Psoas muscle (tissue), 8 donors: ENCODE measurements around the gene C4BPB. TPM values are rescaled to one million over a fixed set of nuclear protein-coding genes. Genes with fewer than 3 reads are reported as not detected.

Experiments used
- ATAC-seq, 4 donors: fragments of 200-7000 bp; cut with Tn5 transposase; one replicate each; pipeline ENCODE4 v1.9.1; 2020; ENCODE audit warnings: moderate library complexity in 3 of 4, mild to moderate bottlenecking in 2 of 4
- DNase-seq, 2 donors: peaks; one replicate each; pipeline ENCODE4 v3.0.0-alpha.2; 2020
- H3K27ac ChIP-seq: fragments of 200-600 bp; one replicate; pipeline ENCODE4 v1.8.0; 2022
- H3K27me3 ChIP-seq, 3 donors: fragments of 200-600 bp in 1 of 3; one replicate each; pipeline versions ENCODE4 v1.6.1 to v1.8.0; 2013 to 2022; ENCODE audit warnings: low read length in 2 of 3, mild to moderate bottlenecking in 2 of 3, moderate library complexity in 1 of 3; ENCODE audit not compliant: insufficient read depth in 3 of 3
- H3K36me3 ChIP-seq, 2 donors: fragments of 200-600 bp in 1 of 2; one replicate each; pipeline versions ENCODE4 v1.6.1 to v1.8.0; 2013 to 2022; ENCODE audit warnings: low read depth in 1 of 2, mild to moderate bottlenecking in 1 of 2, moderate library complexity in 1 of 2; ENCODE audit not compliant: insufficient read depth in 1 of 2
- H3K4me1 ChIP-seq: fragments of 200-600 bp; one replicate; pipeline ENCODE4 v1.8.0; 2022
- H3K4me3 ChIP-seq: fragments of 200-600 bp; one replicate; pipeline ENCODE4 v1.8.0; 2022; ENCODE audit warnings: mild to moderate bottlenecking
- H3K9me3 ChIP-seq: fragments of 200-600 bp; one replicate; pipeline ENCODE4 v1.8.0; 2022
- CTCF ChIP-seq: fragments of 200-600 bp; IDR thresholded peaks from one replicate; pipeline ENCODE4 v1.8.0; 2022; ENCODE audit warnings: antibody characterized with exemption
- WGBS, 3 donors: extraction: QIAGEN DNeasy Blood & Tissue Kit; methylation state at CpG; one replicate each; pipeline versions ENCODE4 v1.1.6 to v1.1.7; 2013; 5-methylcytosine and 5-hydroxymethylcytosine counted together
- intact Hi-C, 2 donors: fragments of 100-400 bp; cut with DNase I; formaldehyde crosslinking; loops; one replicate each; pipeline versions ENCODE4 v1.11.0 to v1.14.2; 2022
- polyA plus RNA-seq, 3 donors: library from polyadenylated mRNA; stranded (reverse); fragments of 200-250 nt; gene quantifications; one replicate each; pipeline ENCODE4 v1.2.3, GENCODE V29; 2013
- total RNA-seq, 4 donors: library from RNA; stranded (reverse); fragmentation: NEBNext Ultra II Directional in 2 of 4; extraction: Animal tissue kit (Norgen Biotek cat#: 25700) in 2 of 4; gene quantifications; one replicate each; pipeline versions ENCODE4 v1.2.1 to v1.2.4, GENCODE V29; 2021 to 2023
- donor health status: healthy with polysubstance abuse.
- donor health status: DM: no; HTN: no; CAD: no; lungs with moderate emphysema.
- donor health status: Bipolar disorder and iron deficiency.
- donor health status: healthy.
- donor health status: DM: yes; HTN: yes; CAD: no.
- donor health status: DM: no; HTN: no; CAD: no.
- donor health status: DM: no; HTN: no; CAD: no.
- donor health status: DM: yes; HTN: yes; CAD: no.

C4BPB gene
- total and polyA plus RNA-seq, 7 donors = 0.08 to 0.48 (median 0.25) TPM; not detected in 2

- 53 to 63% (median 58%) methylated on average over 2 of the region's 2 CpGs for WGBS, 3 donors
- Histone ChIP-seq H3K4me1 (no peaks in the 10 kb centered on the region), H3K27me3 (no peaks in the 10 kb centered on the region), H3K36me3 (peaks cover 0 to 13% of the 10 kb centered on the region in 2 donors), H3K9me3 (no peaks in the 10 kb centered on the region), H3K27ac (no peak overlapping the region), H3K4me3 (no peak overlapping the region)
- no peak for ATAC-seq
- TF ChIP-seq CTCF = no peak
- intact Hi-C loops = loop anchor here (1.0 to 5.0 kb wide), 4 partner anchors 37 to 415 kb away; partner anchors contain the start of gene CR1 (in 1 of the 2)
- no peak for DNase-seq
Measured at GRCh38 chr1:207084232-207084631, 4.4 kb upstream of the C4BPB start.

GRCh38 chr1:207084701-207085180 is 3.9 kb upstream of the C4BPB start:
- Histone ChIP-seq H3K4me1 (no peaks in the 10 kb centered on the region), H3K4me3 (no peak overlapping the region), H3K36me3 (peaks cover 0 to 8% of the 10 kb centered on the region in 2 donors), H3K27me3 (no peaks in the 10 kb centered on the region), H3K27ac (no peak overlapping the region), H3K9me3 (no peaks in the 10 kb centered on the region)
- WGBS, 3 donors = 34 to 39% (median 36%) methylated on average over 8 of the region's 8 CpGs
- intact Hi-C loops = loop anchor here (1.0 to 5.0 kb wide), 4 partner anchors 37 to 415 kb away; partner anchors contain the start of gene CR1 (in 1 of the 2)
- TF ChIP-seq CTCF = peak; percentile 64
- DNase-seq (no peak), ATAC-seq (peak; percentile 57 to 84 (median 67))

GRCh38 chr1:207085887-207086286 is 2.8 kb upstream of the C4BPB start:
- H3K4me1 ChIP-seq = no peaks in the 10 kb centered on the region
- H3K27me3 ChIP-seq = no peaks in the 10 kb centered on the region
- no peak overlapping the region for H3K4me3 ChIP-seq
- WGBS, 3 donors = 72 to 88% (median 86%) methylated on average over 3 of the region's 3 CpGs
- DNase-seq (no peak), ATAC-seq (no peak)
- no peaks in the 10 kb centered on the region for H3K9me3 ChIP-seq
- intact Hi-C loops = loop anchor here in 1 of 2 donors (2.0 kb wide), 1 partner anchor 319 kb away; no protein-coding TSS in a partner anchor
- H3K36me3 ChIP-seq = no peaks in the 10 kb centered on the region
- TF ChIP-seq CTCF = no peak
- H3K27ac ChIP-seq = no peak overlapping the region

GRCh38 chr1:207088161-207088560 is 499 bp upstream of the C4BPB start:
- no peak for TF ChIP-seq CTCF
- Histone ChIP-seq H3K4me1 (no peaks in the 10 kb centered on the region), H3K9me3 (no peaks in the 10 kb centered on the region), H3K27ac (no peak overlapping the region), H3K36me3 (no peaks in the 10 kb centered on the region), H3K27me3 (no peaks in the 10 kb centered on the region), H3K4me3 (no peak overlapping the region)
- ATAC-seq (no peak), DNase-seq (no peak)
- intact Hi-C loops = no loop called here
- WGBS, 3 donors = 75 to 81% (median 81%) methylated on average over 2 of the region's 2 CpGs
